Tibial artery (tissue), 4 donors: Measurements from ENCODE around the gene TPR.

Experiments used
- DNase-seq, 2 donors: peaks; one replicate each; pipeline ENCODE4 v3.0.0-alpha.2; 2019
- H3K27ac ChIP-seq, 2 donors: fragments of 200-600 bp; sonication (generic) in 1 of 2; 1 replicate in 1 of 2; 2 replicates in 1 of 2; pipeline ENCODE4 v1.5.1; 2018 to 2019; ENCODE audit warnings: mild to moderate bottlenecking in 1 of 2
- H3K27me3 ChIP-seq, 2 donors: fragments of 200-600 bp; sonication (generic) in 1 of 2; one replicate each; pipeline versions ENCODE4 v1.5.1 to v1.6.0; 2016 to 2019
- H3K36me3 ChIP-seq, 3 donors: fragments of 200-600 bp; sonication (generic) in 2 of 3; one replicate each; pipeline ENCODE4 v1.5.1; 2016 to 2019; ENCODE audit warnings: mild to moderate bottlenecking in 2 of 3
- H3K4me1 ChIP-seq, 4 donors: fragments of 200-600 bp; sonication (generic) in 2 of 4; 1 replicate in 3 of 4; 2 replicates in 1 of 4; pipeline ENCODE4 v1.5.1; 2016 to 2019
- H3K4me3 ChIP-seq, 2 donors: fragments of 200-600 bp; sonication (generic) in 1 of 2; 1 replicate in 1 of 2; 2 replicates in 1 of 2; pipeline ENCODE4 v1.5.1; 2018 to 2019; ENCODE audit warnings: mild to moderate bottlenecking in 2 of 2
- H3K9me3 ChIP-seq, 3 donors: fragments of 200-600 bp; sonication (generic) in 1 of 3; one replicate each; pipeline ENCODE4 v1.5.1; 2016 to 2019
- intact Hi-C: fragments of 100-400 bp; cut with DNase I; formaldehyde crosslinking; loops from one replicate; pipeline ENCODE4 v1.15.0; 2023; ENCODE audit warnings: low total_unique reads
- TF ChIP-seq, protein P1 (sequence below), 2 experiments: fragments of 200-600 bp in 1 of 2; fragments of 450-650 bp in 1 of 2; IDR thresholded peaks; one replicate each; pipeline ENCODE4 v1.5.1; 2017 to 2019; ENCODE audit warnings: antibody characterized with exemption in 2 of 2, mild to moderate bottlenecking in 1 of 2, moderate library complexity in 1 of 2

Gene TPR

DNA sequence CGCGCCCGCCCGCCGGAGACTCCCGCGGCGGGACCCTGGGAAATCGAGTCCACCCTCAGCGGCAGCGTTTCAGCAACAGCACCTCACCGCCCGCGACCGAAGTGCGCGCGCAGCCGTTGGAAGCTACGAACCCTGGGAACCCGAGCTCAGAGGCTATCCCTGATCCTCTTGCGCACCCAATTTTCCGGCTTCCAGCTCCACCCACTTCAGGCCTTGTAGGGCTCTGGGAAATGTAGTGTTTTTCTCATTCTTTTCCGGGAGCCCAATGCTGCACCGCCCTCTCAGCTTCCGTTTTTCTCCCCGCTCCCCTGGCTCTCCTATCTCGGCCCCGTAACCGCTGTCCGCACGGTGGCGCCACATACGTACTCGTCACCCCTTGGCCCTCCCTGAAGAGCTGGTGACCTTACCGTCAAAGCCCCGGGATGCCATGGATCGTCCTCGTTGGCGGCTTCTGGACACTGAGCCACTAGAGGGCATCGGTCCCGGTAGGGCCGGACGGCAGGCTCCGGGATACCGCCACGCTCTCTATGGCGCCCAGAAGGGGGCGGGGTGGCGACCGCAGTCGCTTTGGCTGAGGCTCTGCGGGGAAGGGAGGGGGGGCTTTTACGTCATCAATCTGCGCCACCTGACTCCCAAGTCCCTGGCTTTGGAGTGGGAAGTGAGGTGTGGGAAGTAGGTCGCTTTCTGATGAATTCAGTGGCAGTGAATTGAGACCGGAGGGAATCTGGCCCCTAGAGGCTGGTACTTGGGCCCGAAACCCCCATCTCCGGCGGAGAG, at the start of gene TPR, which contains the start of gene ODR4:
Gene TPR (minus strand): TSS at position 102 of the 777 bp plus-strand sequence. CDS start 225 bp downstream, outside the sequence.
Gene ODR4 (plus strand): TSS at position 687 of the 777 bp plus-strand sequence. CDS start 3,948 bp downstream, outside the sequence.
- Histone ChIP-seq H3K36me3 (peaks cover 16 to 19% (median 18%) of the 10 kb centered on the region in 3 donors), H3K27ac (peak within 1 kb of the TSS; percentile 93 to 95), H3K9me3 (no peaks in the 10 kb centered on the region), H3K27me3 (no peaks in the 10 kb centered on the region), H3K4me3 (peak within 1 kb of the TSS; percentile 82 to 86), H3K4me1 (peaks cover 0 to 52% (median 14%) of the 10 kb centered on the region in 4 donors)
- TF ChIP-seq, protein P1, sequence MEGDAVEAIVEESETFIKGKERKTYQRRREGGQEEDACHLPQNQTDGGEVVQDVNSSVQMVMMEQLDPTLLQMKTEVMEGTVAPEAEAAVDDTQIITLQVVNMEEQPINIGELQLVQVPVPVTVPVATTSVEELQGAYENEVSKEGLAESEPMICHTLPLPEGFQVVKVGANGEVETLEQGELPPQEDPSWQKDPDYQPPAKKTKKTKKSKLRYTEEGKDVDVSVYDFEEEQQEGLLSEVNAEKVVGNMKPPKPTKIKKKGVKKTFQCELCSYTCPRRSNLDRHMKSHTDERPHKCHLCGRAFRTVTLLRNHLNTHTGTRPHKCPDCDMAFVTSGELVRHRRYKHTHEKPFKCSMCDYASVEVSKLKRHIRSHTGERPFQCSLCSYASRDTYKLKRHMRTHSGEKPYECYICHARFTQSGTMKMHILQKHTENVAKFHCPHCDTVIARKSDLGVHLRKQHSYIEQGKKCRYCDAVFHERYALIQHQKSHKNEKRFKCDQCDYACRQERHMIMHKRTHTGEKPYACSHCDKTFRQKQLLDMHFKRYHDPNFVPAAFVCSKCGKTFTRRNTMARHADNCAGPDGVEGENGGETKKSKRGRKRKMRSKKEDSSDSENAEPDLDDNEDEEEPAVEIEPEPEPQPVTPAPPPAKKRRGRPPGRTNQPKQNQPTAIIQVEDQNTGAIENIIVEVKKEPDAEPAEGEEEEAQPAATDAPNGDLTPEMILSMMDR (IDR thresholded peaks at IDR 0.05) = peak; percentile 84 to 87
- peak; percentile 98 to 99 for DNase-seq
- intact Hi-C loops = no loop called here

DNA sequence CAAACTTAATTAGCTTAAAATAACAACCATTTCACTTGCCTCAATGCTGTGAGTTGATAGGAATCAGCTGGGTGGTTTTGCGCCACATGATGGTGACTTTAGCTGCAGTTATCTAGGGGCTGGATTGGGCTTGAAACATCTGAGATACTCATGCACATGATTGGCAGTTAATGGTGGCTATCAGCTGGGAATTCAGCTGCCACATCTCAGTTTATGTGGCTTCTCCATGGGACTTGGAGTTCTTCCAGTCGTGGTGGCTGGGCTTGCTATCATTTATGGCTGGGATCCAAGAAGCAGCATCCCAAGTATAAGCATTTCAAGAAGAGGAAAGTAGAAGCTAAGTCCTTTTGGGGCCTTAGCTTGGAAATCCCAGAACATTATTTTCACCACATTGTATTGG, 49.5 kb upstream of the TPR start:
- Histone ChIP-seq H3K4me3 (no peak overlapping the region), H3K4me1 (no peaks in the 10 kb centered on the region), H3K9me3 (no peaks in the 10 kb centered on the region), H3K27ac (no peak overlapping the region), H3K36me3 (peaks cover 6 to 20% (median 14%) of the 10 kb centered on the region in 3 donors), H3K27me3 (no peaks in the 10 kb centered on the region)
- TF ChIP-seq, protein P1 (IDR thresholded peaks at IDR 0.05) = no peak
- intact Hi-C loops = no loop called here
- no peak for DNase-seq

DNA sequence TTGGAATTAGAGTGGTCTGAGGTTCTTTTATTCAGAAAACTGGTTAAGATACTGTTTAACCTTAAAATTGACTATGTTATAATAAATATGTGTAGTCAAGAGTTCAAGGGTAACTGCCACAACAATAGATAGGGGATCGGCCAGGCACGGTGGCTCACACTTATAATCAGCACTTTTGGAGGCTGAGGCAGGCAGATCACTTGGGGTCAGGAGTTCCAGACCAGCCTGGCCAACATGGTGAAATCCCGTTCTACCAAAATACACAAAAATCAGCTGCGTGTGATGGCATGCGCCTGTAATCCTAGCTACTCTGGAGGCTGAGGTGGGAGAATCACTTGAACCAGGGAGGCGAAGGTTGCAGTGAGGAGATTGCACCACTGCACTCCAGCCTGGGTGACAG, 46.4 kb upstream of the TPR start:
- Histone ChIP-seq H3K36me3 (peaks cover 23 to 31% (median 24%) of the 10 kb centered on the region in 3 donors), H3K27ac (no peak overlapping the region)

DNA sequence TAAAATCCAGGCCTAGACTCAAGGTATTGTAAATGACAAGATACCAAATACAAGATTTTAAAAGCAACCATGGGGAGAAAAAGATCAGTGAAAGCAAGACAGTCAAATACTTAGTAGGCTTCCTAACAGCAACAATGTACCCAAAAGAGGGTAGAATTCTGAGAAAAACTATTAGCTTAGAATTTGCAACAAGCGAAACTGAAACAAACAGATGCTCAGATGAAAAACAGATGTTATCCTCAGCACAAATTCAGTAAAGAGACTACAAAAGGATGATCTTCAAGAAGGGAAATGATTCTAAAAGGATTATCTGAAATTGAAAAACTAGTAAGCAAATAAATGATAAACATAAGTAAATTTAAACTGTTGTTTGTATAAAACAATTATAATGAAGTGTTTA, 45.9 kb upstream of the TPR start:
- Histone ChIP-seq H3K4me1 (no peaks in the 10 kb centered on the region), H3K4me3 (no peak overlapping the region), H3K27ac (no peak overlapping the region), H3K9me3 (no peaks in the 10 kb centered on the region), H3K27me3 (no peaks in the 10 kb centered on the region), H3K36me3 (peaks cover 23 to 31% (median 24%) of the 10 kb centered on the region in 3 donors)
- intact Hi-C loops = no loop called here
- TF ChIP-seq, protein P1 (IDR thresholded peaks at IDR 0.05) = no peak
- DNase-seq = no peak

More for the DNA sequence above, 46.4 kb upstream of the TPR start:
- no peaks in the 10 kb centered on the region for H3K27me3 ChIP-seq
- H3K4me1 ChIP-seq = no peaks in the 10 kb centered on the region
- TF ChIP-seq, protein P1 (IDR thresholded peaks at IDR 0.05) = no peak
- H3K9me3 ChIP-seq = no peaks in the 10 kb centered on the region
- intact Hi-C loops = no loop called here
- DNase-seq = no peak
- H3K4me3 ChIP-seq = no peak overlapping the region

DNA sequence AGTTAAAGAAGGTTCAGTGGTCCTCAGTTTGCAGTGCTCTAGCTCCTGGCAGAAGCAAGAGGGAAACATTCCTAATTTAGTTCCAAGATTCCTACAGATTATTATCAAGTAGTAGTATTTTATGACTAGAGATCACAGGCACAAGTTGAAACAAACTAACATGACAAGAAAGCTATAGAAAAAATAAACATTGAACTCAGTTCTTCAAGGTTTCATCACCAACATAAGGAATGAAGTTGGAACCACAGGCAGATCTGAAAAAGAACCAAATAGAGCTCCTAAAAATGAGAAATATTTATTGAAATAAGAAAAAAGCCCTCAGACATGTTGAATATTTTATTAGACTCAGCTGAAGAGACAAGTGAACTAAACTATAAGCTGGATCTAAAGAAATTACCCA, 45.3 kb upstream of the TPR start:
- no peak for DNase-seq
- no peaks in the 10 kb centered on the region for H3K4me1 ChIP-seq
- no peak overlapping the region for H3K4me3 ChIP-seq
- TF ChIP-seq, protein P1 (IDR thresholded peaks at IDR 0.05) = no peak
- intact Hi-C loops = no loop called here
- no peaks in the 10 kb centered on the region for H3K27me3 ChIP-seq
- no peaks in the 10 kb centered on the region for H3K9me3 ChIP-seq
- H3K36me3 ChIP-seq = peaks cover 22 to 36% (median 23%) of the 10 kb centered on the region in 3 donors
- H3K27ac ChIP-seq = no peak overlapping the region
